WI38 (cell line): ENCODE results near the gene RHOBTB3.

Experiments used
- H3K4me3 ChIP-seq: 2 replicates; pipeline ENCODE4 v1.5.1; 2011; ENCODE audit warnings: low read depth, mild to moderate bottlenecking, control low read depth, low read length
- TF ChIP-seq, protein P1 (sequence below): IDR thresholded peaks from 2 replicates; pipeline ENCODE4 v1.5.1; 2012; ENCODE audit warnings: low read depth, mild to moderate bottlenecking, control low read depth, low read length

The RHOBTB3 gene

GRCh38 chr5:95798048-95798447 is 66.9 kb downstream of the RHOBTB3 start:
- H3K4me3 ChIP-seq, result no peak overlapping the region
- TF ChIP-seq, protein P1, sequence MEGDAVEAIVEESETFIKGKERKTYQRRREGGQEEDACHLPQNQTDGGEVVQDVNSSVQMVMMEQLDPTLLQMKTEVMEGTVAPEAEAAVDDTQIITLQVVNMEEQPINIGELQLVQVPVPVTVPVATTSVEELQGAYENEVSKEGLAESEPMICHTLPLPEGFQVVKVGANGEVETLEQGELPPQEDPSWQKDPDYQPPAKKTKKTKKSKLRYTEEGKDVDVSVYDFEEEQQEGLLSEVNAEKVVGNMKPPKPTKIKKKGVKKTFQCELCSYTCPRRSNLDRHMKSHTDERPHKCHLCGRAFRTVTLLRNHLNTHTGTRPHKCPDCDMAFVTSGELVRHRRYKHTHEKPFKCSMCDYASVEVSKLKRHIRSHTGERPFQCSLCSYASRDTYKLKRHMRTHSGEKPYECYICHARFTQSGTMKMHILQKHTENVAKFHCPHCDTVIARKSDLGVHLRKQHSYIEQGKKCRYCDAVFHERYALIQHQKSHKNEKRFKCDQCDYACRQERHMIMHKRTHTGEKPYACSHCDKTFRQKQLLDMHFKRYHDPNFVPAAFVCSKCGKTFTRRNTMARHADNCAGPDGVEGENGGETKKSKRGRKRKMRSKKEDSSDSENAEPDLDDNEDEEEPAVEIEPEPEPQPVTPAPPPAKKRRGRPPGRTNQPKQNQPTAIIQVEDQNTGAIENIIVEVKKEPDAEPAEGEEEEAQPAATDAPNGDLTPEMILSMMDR, result no peak

DNA sequence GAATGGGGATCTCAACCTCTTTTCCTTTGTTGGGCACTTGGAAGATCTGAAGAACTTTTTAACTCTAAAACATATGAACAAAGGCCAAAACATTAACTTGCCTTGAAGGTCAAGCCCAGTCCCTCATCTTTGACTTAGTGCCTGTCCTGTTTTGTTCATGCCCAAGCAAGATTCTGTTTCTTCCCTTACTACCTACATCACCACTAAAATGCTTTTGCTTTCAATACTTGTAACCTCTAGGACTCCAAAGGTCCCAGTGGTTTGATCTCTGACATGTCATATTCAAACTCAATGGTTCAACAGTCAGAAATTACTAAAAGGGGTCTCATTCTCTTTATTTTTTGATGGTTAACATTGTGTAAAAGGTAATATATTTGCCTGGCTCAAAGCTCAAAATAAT is 67.4 kb downstream of the RHOBTB3 start:
- TF ChIP-seq, protein P1, result no peak
- no peak overlapping the region for H3K4me3 ChIP-seq

- TF ChIP-seq, protein P1, result no peak
- H3K4me3 ChIP-seq, result no peak overlapping the region
Observed at GRCh38 chr5:95799191-95799835, 68.2 kb downstream of the RHOBTB3 start.

- H3K4me3 ChIP-seq, result no peak overlapping the region
- TF ChIP-seq, protein P1, result no peak
Observed at GRCh38 chr5:95800553-95800952, 69.4 kb downstream of the RHOBTB3 start.

- H3K4me3 ChIP-seq, result no peak overlapping the region
Observed at GRCh38 chr5:95801532-95801931, 70.4 kb downstream of the RHOBTB3 start.

DNA sequence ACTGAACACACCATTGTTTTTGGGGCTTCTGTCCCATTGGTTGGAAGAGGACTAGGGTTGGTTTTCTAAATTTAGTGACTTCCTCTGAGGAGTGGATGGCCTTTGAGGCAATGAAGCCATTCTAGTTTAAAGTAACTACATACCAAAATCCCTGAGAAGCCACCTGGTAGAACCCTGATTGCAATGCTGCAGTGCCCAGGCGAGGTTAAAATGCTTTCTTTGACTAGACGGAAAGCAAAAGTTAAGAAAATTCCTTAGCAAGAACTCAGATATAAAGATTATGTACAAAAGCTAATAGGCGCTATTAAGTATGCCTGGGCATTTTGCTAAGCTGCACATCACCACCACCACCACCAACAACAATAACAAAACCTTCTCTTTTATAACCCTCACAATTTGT is 70.8 kb downstream of the RHOBTB3 start:
- H3K4me3 ChIP-seq, result no peak overlapping the region

More at GRCh38 chr5:95801532-95801931, 70.4 kb downstream of the RHOBTB3 start:
- TF ChIP-seq, protein P1, result no peak

More for the DNA sequence above, 70.8 kb downstream of the RHOBTB3 start:
- TF ChIP-seq, protein P1, result no peak
